Trophoblast cell (in vitro differentiated cells and primary cell): ENCODE results near the gene TTC12.
A peak's percentile ranks its signal among the peaks of the same experiment; 100 is the strongest.

Experiments used
- DNase-seq, 2 donors: peaks; one replicate each; pipeline ENCODE4 v3.0.0-alpha.2; 2016
- H2AFZ ChIP-seq: 2 replicates; pipeline ENCODE4 v1.6.1; 2013; ENCODE audit warnings: low read length, moderate library complexity, mild to moderate bottlenecking; ENCODE audit not compliant: insufficient read depth, poor library complexity
- H2AK5ac ChIP-seq: 2 replicates; pipeline ENCODE4 v1.6.1; 2013; ENCODE audit warnings: mild to moderate bottlenecking, low read length
- H2BK120ac ChIP-seq: 2 replicates; pipeline ENCODE4 v1.6.1; 2013; ENCODE audit warnings: low read length, mild to moderate bottlenecking, moderate library complexity; ENCODE audit not compliant: insufficient read depth, poor library complexity
- H2BK12ac ChIP-seq: 2 replicates; pipeline ENCODE4 v1.6.1; 2013; ENCODE audit warnings: mild to moderate bottlenecking, low read length, moderate library complexity
- H2BK5ac ChIP-seq: 2 replicates; pipeline ENCODE4 v1.6.1; 2013; ENCODE audit warnings: low read length, low read depth, moderate library complexity, mild to moderate bottlenecking; ENCODE audit not compliant: poor library complexity
- H3K14ac ChIP-seq: 2 replicates; pipeline ENCODE4 v1.6.1; 2013; ENCODE audit warnings: mild to moderate bottlenecking, low read length
- H3K18ac ChIP-seq: 2 replicates; pipeline ENCODE4 v1.6.1; 2013; ENCODE audit warnings: mild to moderate bottlenecking, low read length
- H3K23ac ChIP-seq: 2 replicates; pipeline ENCODE4 v1.6.1; 2013; ENCODE audit warnings: low read length
- H3K27ac ChIP-seq: 2 replicates; pipeline ENCODE4 v1.5.1; 2013; ENCODE audit warnings: low read depth, mild to moderate bottlenecking, inconsistent platforms, low read length, moderate library complexity
- H3K27me3 ChIP-seq: 2 replicates; pipeline ENCODE4 v1.6.1; 2013; ENCODE audit warnings: inconsistent platforms, mild to moderate bottlenecking, low read length, moderate library complexity; ENCODE audit not compliant: insufficient read depth
- H3K36me3 ChIP-seq, 2 experiments: 1 replicate in 1 of 2; 2 replicates in 1 of 2; pipeline ENCODE4 v1.6.1; 2013; ENCODE audit warnings: low read length in 2 of 2, mild to moderate bottlenecking in 2 of 2, moderate library complexity in 1 of 2; ENCODE audit not compliant: insufficient read depth in 2 of 2, control insufficient read depth in 1 of 2
- H3K4ac ChIP-seq: 2 replicates; pipeline ENCODE4 v1.6.1; 2013; ENCODE audit warnings: low read depth, mild to moderate bottlenecking, low read length, moderate library complexity
- H3K4me1 ChIP-seq, 2 experiments: 1 replicate in 1 of 2; 2 replicates in 1 of 2; pipeline ENCODE4 v1.6.1; 2013; ENCODE audit warnings: low read length in 2 of 2, mild to moderate bottlenecking in 2 of 2, moderate library complexity in 1 of 2; ENCODE audit not compliant: insufficient read depth in 2 of 2, control insufficient read depth in 1 of 2
- H3K4me2 ChIP-seq: 2 replicates; pipeline ENCODE4 v1.6.1; 2013; ENCODE audit warnings: inconsistent platforms, mild to moderate bottlenecking, low read length, moderate library complexity
- H3K4me3 ChIP-seq: 2 replicates; pipeline ENCODE4 v1.5.1; 2013; ENCODE audit warnings: mild to moderate bottlenecking, low read depth, low read length, inconsistent platforms
- H3K79me1 ChIP-seq: one replicate; pipeline ENCODE4 v1.6.1; 2013; ENCODE audit warnings: low read length
- H3K79me2 ChIP-seq: 2 replicates; pipeline ENCODE4 v1.6.1; 2013; ENCODE audit warnings: low read length, mild to moderate bottlenecking; ENCODE audit not compliant: control insufficient read depth, insufficient read depth, poor library complexity
- H3K9ac ChIP-seq: 2 replicates; pipeline ENCODE4 v1.6.1; 2013; ENCODE audit warnings: mild to moderate bottlenecking, low read length
- H3K9me3 ChIP-seq: 2 replicates; pipeline ENCODE4 v1.6.1; 2013; ENCODE audit warnings: low read depth, mild to moderate bottlenecking, control low read depth, inconsistent platforms, low read length; ENCODE audit not compliant: insufficient read depth
- H4K12ac ChIP-seq: 2 replicates; pipeline ENCODE4 v1.6.1; 2013; ENCODE audit warnings: low read depth, mild to moderate bottlenecking, low read length, moderate library complexity
- H4K8ac ChIP-seq: 2 replicates; pipeline ENCODE4 v1.6.1; 2013; ENCODE audit warnings: low read depth, mild to moderate bottlenecking, low read length, moderate library complexity
- H4K91ac ChIP-seq: one replicate; pipeline ENCODE4 v1.6.1; 2013; ENCODE audit warnings: low read depth, mild to moderate bottlenecking, low read length, moderate library complexity
- WGBS: extraction: QIAGEN DNeasy Blood & Tissue Kit; methylation state at CpG from one replicate; pipeline ENCODE4 v1.1.7; 2013; ENCODE audit warnings: missing lambda C conversion rate; ENCODE audit not compliant: insufficient read length, insufficient coverage; ENCODE audit errors: extremely low coverage; 5-methylcytosine and 5-hydroxymethylcytosine counted together

Gene TTC12

GRCh38 chr11:113376156-113376555 lies 61.8 kb downstream of the TTC12 start:
- no peak overlapping the region for H3K27ac ChIP-seq
- H3K14ac ChIP-seq: no peak overlapping the region
- H4K12ac ChIP-seq: no peak overlapping the region
- no peak overlapping the region for H2AK5ac ChIP-seq
- H3K4me1 ChIP-seq: peaks cover 5 to 10% of the 10 kb centered on the region in 2 experiments
- WGBS: no CpG with 5 or more reads among the region's 3 CpGs
- no peak for DNase-seq
- peaks cover 2% of the 10 kb centered on the region for H3K79me1 ChIP-seq
- H3K4me2 ChIP-seq: no peak overlapping the region
- H2BK12ac ChIP-seq: no peak overlapping the region
- H3K27me3 ChIP-seq: no peaks in the 10 kb centered on the region
- H2BK5ac ChIP-seq: no peak overlapping the region
- no peak overlapping the region for H3K4ac ChIP-seq
- H2BK120ac ChIP-seq: no peak overlapping the region
- no peak overlapping the region for H4K8ac ChIP-seq
- H3K79me2 ChIP-seq: no peaks in the 10 kb centered on the region
- no peak overlapping the region for H4K91ac ChIP-seq
- H3K18ac ChIP-seq: no peak overlapping the region
- no peak overlapping the region for H3K23ac ChIP-seq
- H3K36me3 ChIP-seq: no peaks in the 10 kb centered on the region
- no peak overlapping the region for H3K4me3 ChIP-seq
- no peaks in the 10 kb centered on the region for H3K9me3 ChIP-seq
- no peak overlapping the region for H3K9ac ChIP-seq
- H2AFZ ChIP-seq: no peak overlapping the region

GRCh38 chr11:113377681-113378412 lies 63.5 kb downstream of the TTC12 start:
- Histone ChIP-seq H3K9me3 (no peaks in the 10 kb centered on the region), H2BK120ac (no peak overlapping the region), H3K4me2 (no peak overlapping the region), H4K12ac (no peak overlapping the region), H3K27ac (peak overlapping the region; percentile 26), H2BK5ac (no peak overlapping the region), H3K4me1 (peaks cover 5 to 10% of the 10 kb centered on the region in 2 experiments), H3K36me3 (no peaks in the 10 kb centered on the region), H3K79me1 (peaks cover 2% of the 10 kb centered on the region), H3K14ac (no peak overlapping the region), H3K27me3 (no peaks in the 10 kb centered on the region), H3K9ac (no peak overlapping the region), H3K18ac (no peak overlapping the region), H3K4ac (no peak overlapping the region), H4K8ac (peak overlapping the region; percentile 39), H2AFZ (no peak overlapping the region), H4K91ac (no peak overlapping the region), H3K4me3 (no peak overlapping the region), H3K79me2 (no peaks in the 10 kb centered on the region), H2AK5ac (no peak overlapping the region), H3K23ac (no peak overlapping the region), H2BK12ac (no peak overlapping the region)
- no CpG with 5 or more reads among the region's 7 CpGs for WGBS
- peak in 1 of 2 donors; percentile 55 for DNase-seq

GRCh38 chr11:113378692-113379091 lies 64.3 kb downstream of the TTC12 start:
- H4K8ac ChIP-seq: no peak overlapping the region
- H3K4me3 ChIP-seq: no peak overlapping the region
- H3K79me1 ChIP-seq: peaks cover 2% of the 10 kb centered on the region

GRCh38 chr11:113382121-113382520 lies 67.7 kb downstream of the TTC12 start:
- Histone ChIP-seq H3K4ac (no peak overlapping the region), H2BK120ac (no peak overlapping the region), H4K8ac (no peak overlapping the region), H3K9ac (no peak overlapping the region), H3K79me2 (no peaks in the 10 kb centered on the region), H2AK5ac (no peak overlapping the region), H4K12ac (no peak overlapping the region), H2AFZ (no peak overlapping the region), H4K91ac (no peak overlapping the region), H3K23ac (no peak overlapping the region), H3K4me2 (no peak overlapping the region), H3K4me3 (no peak overlapping the region), H2BK5ac (no peak overlapping the region), H3K79me1 (peaks cover 14% of the 10 kb centered on the region), H3K9me3 (no peaks in the 10 kb centered on the region), H3K4me1 (peaks cover 21 to 27% of the 10 kb centered on the region in 2 experiments), H3K36me3 (no peaks in the 10 kb centered on the region), H3K18ac (no peak overlapping the region), H3K27ac (no peak overlapping the region), H3K27me3 (no peaks in the 10 kb centered on the region), H2BK12ac (no peak overlapping the region), H3K14ac (no peak overlapping the region)
- DNase-seq: no peak

More at GRCh38 chr11:113378692-113379091, 64.3 kb downstream of the TTC12 start:
- Histone ChIP-seq H2AFZ (no peak overlapping the region), H4K12ac (no peak overlapping the region), H3K4ac (no peak overlapping the region), H2BK5ac (no peak overlapping the region), H2AK5ac (no peak overlapping the region), H3K23ac (no peak overlapping the region), H4K91ac (no peak overlapping the region), H3K4me1 (peaks cover 5 to 10% of the 10 kb centered on the region in 2 experiments), H2BK120ac (no peak overlapping the region), H3K79me2 (no peaks in the 10 kb centered on the region), H3K27me3 (no peaks in the 10 kb centered on the region), H3K27ac (no peak overlapping the region), H3K18ac (no peak overlapping the region), H3K9me3 (no peaks in the 10 kb centered on the region), H3K14ac (no peak overlapping the region), H3K9ac (no peak overlapping the region), H3K4me2 (no peak overlapping the region), H2BK12ac (no peak overlapping the region), H3K36me3 (no peaks in the 10 kb centered on the region)
- DNase-seq: no peak
- no CpG with 5 or more reads among the region's 1 CpG for WGBS
